HepG2 (cell line): Measurements from ENCODE around the gene RNF8. TPM values are rescaled to one million over a fixed set of nuclear protein-coding genes. Genes with fewer than 3 reads are reported as not detected.
"Not testable (repeated sequence)": the region's sequence is repeated elsewhere in the genome, so short reads cannot be mapped to it uniquely, and the experiment has no call there.

ENCODE experiments used
- ADNP ChIP-seq: sonication (generic); formaldehyde crosslinking; IDR thresholded peaks from 2 replicates; pipeline ENCODE4 v1.4.0; 2020; ENCODE audit warnings: missing genetic modification reagents
- ARID5B ChIP-seq: IDR thresholded peaks from 2 replicates; pipeline ENCODE4 v1.4.0; 2020; ENCODE audit warnings: mild to moderate bottlenecking, missing genetic modification reagents
- DPF2 ChIP-seq: sonication (generic); formaldehyde crosslinking; IDR thresholded peaks from 2 replicates; pipeline ENCODE4 v1.4.0; 2020; ENCODE audit warnings: mild to moderate bottlenecking, low read depth, missing genetic modification reagents, borderline replicate concordance
- FOXO1 ChIP-seq: sonication (generic); formaldehyde crosslinking; IDR thresholded peaks from 2 replicates; pipeline ENCODE4 v1.4.0; 2020; ENCODE audit warnings: missing genetic modification reagents
- FOXP1 ChIP-seq, 2 experiments: fragments of 450-650 bp in 1 of 2; IDR thresholded peaks; 2 replicates each; pipeline ENCODE4 v1.6.1; 2017 to 2018; ENCODE audit warnings: antibody characterized with exemption in 1 of 2
- HDAC1 ChIP-seq: sonication (generic); formaldehyde crosslinking; IDR thresholded peaks from 2 replicates; pipeline ENCODE4 v1.5.1; 2020; ENCODE audit warnings: mild to moderate bottlenecking, missing genetic modification reagents
- MEF2D ChIP-seq: sonication (generic); formaldehyde crosslinking; IDR thresholded peaks from 2 replicates; pipeline ENCODE4 v1.5.1; 2020; ENCODE audit warnings: mild to moderate bottlenecking, missing genetic modification reagents
- NR2F1 ChIP-seq, 2 experiments: fragments of 450-650 bp in 1 of 2; formaldehyde crosslinking in 1 of 2; IDR thresholded peaks; 2 replicates each; pipeline versions ENCODE4 v1.5.0 to v1.6.1; 2016 to 2020; ENCODE audit warnings: mild to moderate bottlenecking in 1 of 2, missing compliant biosample characterization in 1 of 2, missing genetic modification reagents in 1 of 2, moderate library complexity in 1 of 2
- POGK ChIP-seq: sonication (generic); formaldehyde crosslinking; conservative IDR thresholded peaks from 2 replicates; pipeline ENCODE4 v1.8.0; 2022; ENCODE audit warnings: mild to moderate bottlenecking, moderate library complexity, missing genetic modification reagents
- ZBTB4 ChIP-seq: sonication (generic); formaldehyde crosslinking; IDR thresholded peaks from 2 replicates; pipeline ENCODE4 v1.4.0; 2020; ENCODE audit warnings: missing genetic modification reagents, mild to moderate bottlenecking, borderline replicate concordance
- ZNF205 ChIP-seq: IDR thresholded peaks from 2 replicates; pipeline ENCODE4 v1.6.1; 2018; ENCODE audit warnings: missing biosample characterization, missing genetic modification reagents
- ZNF331 ChIP-seq: sonication (generic); formaldehyde crosslinking; IDR thresholded peaks from 2 replicates; pipeline ENCODE4 v1.4.0; 2020; ENCODE audit warnings: missing genetic modification reagents
- ZNF350 ChIP-seq: sonication (generic); formaldehyde crosslinking; IDR thresholded peaks from 2 replicates; pipeline ENCODE4 v1.4.0; 2020; ENCODE audit warnings: mild to moderate bottlenecking, low read depth, missing genetic modification reagents, borderline replicate concordance
- ZNF609 ChIP-seq: sonication (generic); formaldehyde crosslinking; IDR thresholded peaks from 2 replicates; pipeline ENCODE4 v1.4.0; 2020; ENCODE audit warnings: mild to moderate bottlenecking, missing genetic modification reagents, borderline replicate concordance
- polyA plus RNA-seq, 8 experiments: library from polyadenylated mRNA; depleted of rRNA in 3 of 8; stranded (reverse) in 7 of 8; unstranded in 1 of 8; fragments of >200 nt; fragmentation: Illumina TruSeq in 4 of 8; extraction: Trizol in 4 of 8; gene quantifications; 2 replicates each; pipeline versions ENCODE4 v1.2.1 to v1.2.3, GENCODE V29; 2011 to 2016; ENCODE audit warnings: low read depth in 4 of 8, missing spikeins in 1 of 8, mixed read lengths in 1 of 8; ENCODE audit not compliant: insufficient read depth in 1 of 8
- total RNA-seq, 5 experiments: library from RNA; depleted of rRNA; stranded (reverse); fragments of >200 nt; fragmentation: Illumina TruSeq; extraction: Trizol; gene quantifications; 2 replicates each; pipeline ENCODE4 v1.2.3, GENCODE V29; 2016; ENCODE audit warnings: low read depth in 1 of 5

The RNF8 gene
- total and polyA plus RNA-seq, 2 of the 13 experiments (the other 11 are each of a cell fraction or from before 2014, with no cell fraction given) = 21.8 to 47.6 TPM

GRCh38 chr6:37330345-37330744 is 23.4 kb upstream of the RNF8 start (continued):
- 0 out of 2 replicates have a peak, but pooled peaks have one; percentile 29 for TF ChIP-seq FOXO1
- 0 out of 2 replicates have a peak, but pooled peaks have one; percentile 33 for TF ChIP-seq ZNF205
- TF ChIP-seq POGK (CRISPR knock-in tag) = 0 out of 2 replicates have a peak, but pooled peaks have one; percentile 47
- TF ChIP-seq ZNF331 = peak; percentile 73; the same call in 1 of the 2 replicates
- peak in 1 of 2 experiments; percentile 79; a peak in 2 of 4 replicates for TF ChIP-seq NR2F1 (CRISPR knock-in tag; IDR thresholded peaks at IDR 0.05)
- peak; percentile 52 for TF ChIP-seq HDAC1
- TF ChIP-seq MEF2D = 0 out of 2 replicates have a peak, but pooled peaks have one; percentile 32
- 0 out of 2 replicates have a peak, but pooled peaks have one; percentile 22 for TF ChIP-seq ZNF609 (CRISPR knock-in tag)
- TF ChIP-seq ADNP (CRISPR knock-in tag) = peak; percentile 67; the same call in 1 of the 2 replicates
- 0 out of 2 replicates have a peak, but pooled peaks have one; percentile 58 for TF ChIP-seq DPF2 (CRISPR knock-in tag)
- not testable (repeated sequence) for TF ChIP-seq FOXP1 (IDR thresholded peaks at IDR 0.05)
- TF ChIP-seq FOXP1 (CRISPR knock-in tag; IDR thresholded peaks at IDR 0.05) = peak; percentile 47; the same call in 1 of the 2 replicates
- TF ChIP-seq ZNF350 = 0 out of 2 replicates have a peak, but pooled peaks have one; percentile 35
- peak; percentile 88 for TF ChIP-seq ARID5B (CRISPR knock-in tag)
- TF ChIP-seq ZBTB4 = peak; percentile 99
